Neuronal stem cell (in vitro differentiated cells): ENCODE data around the gene ACAP1.

ENCODE experiments used
- DNase-seq: peaks from one replicate; pipeline ENCODE4 v3.0.0-alpha.2; 2013; ENCODE audit warnings: low spot score
- H2AFZ ChIP-seq: one replicate; pipeline ENCODE4 v1.6.1; 2013; ENCODE audit warnings: mild to moderate bottlenecking, low read length, inconsistent platforms
- H2AK5ac ChIP-seq: 2 replicates; pipeline ENCODE4 v1.6.1; 2013; ENCODE audit warnings: low read depth, mild to moderate bottlenecking, inconsistent platforms, low read length, moderate library complexity, mixed read lengths
- H2BK120ac ChIP-seq: 2 replicates; pipeline ENCODE4 v1.6.1; 2013; ENCODE audit warnings: low read depth, mild to moderate bottlenecking, inconsistent platforms, low read length, moderate library complexity, mixed read lengths
- H2BK12ac ChIP-seq: one replicate; pipeline ENCODE4 v1.6.1; 2013; ENCODE audit warnings: low read length, inconsistent platforms
- H2BK15ac ChIP-seq: 2 replicates; pipeline ENCODE4 v1.6.1; 2013; ENCODE audit warnings: mild to moderate bottlenecking, low read length, inconsistent platforms, mixed read lengths
- H2BK5ac ChIP-seq: one replicate; pipeline ENCODE4 v1.6.1; 2013; ENCODE audit warnings: inconsistent platforms, mild to moderate bottlenecking, low read length, moderate library complexity
- H3K14ac ChIP-seq: one replicate; pipeline ENCODE4 v1.6.1; 2013; ENCODE audit warnings: low read length, inconsistent platforms
- H3K18ac ChIP-seq: 2 replicates; pipeline ENCODE4 v1.6.1; 2013; ENCODE audit warnings: low read length, inconsistent platforms
- H3K23ac ChIP-seq: 2 replicates; pipeline ENCODE4 v1.6.1; 2013; ENCODE audit warnings: low read depth, mild to moderate bottlenecking, mixed read lengths, low read length, inconsistent platforms; ENCODE audit not compliant: poor library complexity
- H3K27ac ChIP-seq: replicated peaks from 3 replicates; pipeline ENCODE4 v1.5.1; 2013; ENCODE audit warnings: low read length, inconsistent platforms
- H3K27me3 ChIP-seq, 3 experiments: 2 replicates each; pipeline ENCODE4 v1.6.1; 2013; ENCODE audit warnings: low read length in 3 of 3, mild to moderate bottlenecking in 2 of 3, inconsistent platforms in 1 of 3, low read depth in 1 of 3, mixed read lengths in 1 of 3, moderate library complexity in 1 of 3; ENCODE audit not compliant: control insufficient read depth in 3 of 3, insufficient read depth in 3 of 3
- H3K36me3 ChIP-seq, 2 donors: replicated peaks in 1 of 2; 2 replicates each; pipeline ENCODE4 v1.6.1; 2013; ENCODE audit warnings: low read length in 2 of 2; ENCODE audit not compliant: control insufficient read depth in 2 of 2, insufficient read depth in 2 of 2
- H3K4ac ChIP-seq: 2 replicates; pipeline ENCODE4 v1.6.1; 2013; ENCODE audit warnings: inconsistent platforms, mild to moderate bottlenecking, low read length, moderate library complexity
- H3K4me1 ChIP-seq, 2 donors: 1 replicate in 1 of 2; 2 replicates in 1 of 2; pipeline ENCODE4 v1.6.1; 2013; ENCODE audit warnings: low read length in 2 of 2, low read depth in 1 of 2; ENCODE audit not compliant: control insufficient read depth in 2 of 2, insufficient read depth in 1 of 2
- H3K4me2 ChIP-seq: one replicate; pipeline ENCODE4 v1.6.1; 2013; ENCODE audit warnings: mild to moderate bottlenecking, low read length, inconsistent platforms; ENCODE audit not compliant: insufficient read depth, poor library complexity, severe bottlenecking
- H3K4me3 ChIP-seq, 2 donors: 2 replicates each; pipeline ENCODE4 v1.5.1; 2013; ENCODE audit warnings: low read length in 2 of 2, mild to moderate bottlenecking in 2 of 2, inconsistent platforms in 1 of 2, moderate library complexity in 1 of 2
- H3K79me1 ChIP-seq: one replicate; pipeline ENCODE4 v1.6.1; 2013; ENCODE audit warnings: low read depth, mild to moderate bottlenecking, inconsistent platforms, low read length, moderate library complexity
- H3K9ac ChIP-seq: one replicate; pipeline ENCODE4 v1.6.1; 2013; ENCODE audit warnings: mild to moderate bottlenecking, low read depth, low read length, inconsistent platforms; ENCODE audit not compliant: poor library complexity
- H3K9me3 ChIP-seq, 2 donors: replicated peaks in 1 of 2; 2 replicates each; pipeline versions ENCODE3 to v1.6.1; 2013; ENCODE audit warnings: low read length in 2 of 2, mild to moderate bottlenecking in 2 of 2, inconsistent platforms in 1 of 2, low read depth in 1 of 2, mixed read lengths in 1 of 2, moderate library complexity in 1 of 2; ENCODE audit not compliant: control insufficient read depth in 2 of 2, insufficient read depth in 1 of 2
- H4K8ac ChIP-seq: one replicate; pipeline ENCODE4 v1.6.1; 2013; ENCODE audit warnings: low read depth, mild to moderate bottlenecking, inconsistent platforms, low read length, moderate library complexity
- H4K91ac ChIP-seq: one replicate; pipeline ENCODE4 v1.6.1; 2013; ENCODE audit warnings: low read length, low read depth, mild to moderate bottlenecking, inconsistent platforms; ENCODE audit not compliant: poor library complexity
- WGBS, 2 donors: extraction: QIAGEN DNeasy Blood & Tissue Kit; methylation state at CpG; one replicate each; pipeline ENCODE4 v1.1.7; 2013; ENCODE audit warnings: missing lambda C conversion rate in 2 of 2, mixed read lengths in 1 of 2; ENCODE audit not compliant: insufficient read length in 2 of 2, insufficient replicate concordance in 1 of 2; ENCODE audit errors: extremely low coverage in 2 of 2; 5-methylcytosine and 5-hydroxymethylcytosine counted together

Gene ACAP1

DNA sequence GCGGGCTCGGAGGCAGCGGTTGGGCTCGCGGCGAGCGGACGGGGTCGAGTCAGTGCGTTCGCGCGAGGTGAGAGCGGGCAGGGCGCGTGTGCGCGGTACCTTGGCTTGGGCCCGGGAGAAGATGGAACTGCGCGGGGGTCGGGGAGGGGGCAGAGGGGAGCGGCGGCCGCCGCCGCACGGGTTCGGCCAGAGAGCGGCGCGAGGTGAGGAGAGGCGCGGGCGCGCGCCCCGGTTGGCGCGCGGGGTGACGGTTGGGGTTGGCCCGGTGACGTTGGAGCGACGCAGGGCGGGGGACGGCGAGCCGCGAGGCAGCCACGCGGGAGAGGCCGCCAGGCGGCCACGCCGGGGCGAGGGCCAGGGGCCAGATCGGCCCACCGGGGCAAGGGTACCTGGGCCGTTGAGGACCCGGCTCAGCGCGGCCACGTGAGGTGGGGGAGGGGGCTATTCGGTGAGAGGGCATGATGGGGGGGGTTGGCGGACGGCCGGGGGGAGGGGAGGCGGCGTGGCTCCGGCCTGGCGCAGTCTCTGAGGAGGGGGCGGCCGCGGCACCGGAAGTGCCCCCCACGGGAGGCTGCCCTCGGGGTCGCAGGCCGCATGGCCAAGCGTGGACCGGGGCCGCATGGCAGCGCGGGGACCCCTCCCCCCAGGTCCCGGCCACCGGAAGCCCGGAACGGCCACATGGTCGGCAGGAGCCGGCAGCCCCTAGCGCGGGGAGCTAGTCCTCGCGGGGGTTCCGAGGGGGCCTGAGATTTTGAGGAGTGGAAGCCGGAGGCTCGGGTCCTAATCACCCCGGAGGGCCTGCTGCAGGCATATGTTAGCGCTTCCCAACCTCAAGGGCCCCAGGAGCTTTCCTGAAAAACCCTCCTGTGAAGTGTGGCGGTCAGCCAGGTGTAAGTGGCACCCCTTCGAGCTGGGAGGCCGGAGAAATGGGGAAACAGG is 28.4 kb upstream of the ACAP1 start:
- H2AFZ ChIP-seq, result peak overlapping the region; percentile 76
- H3K27me3 ChIP-seq, result no peaks in the 10 kb centered on the region
- peak overlapping the region; percentile 84 to 98 for H3K4me3 ChIP-seq
- H3K79me1 ChIP-seq, result peaks cover 1% of the 10 kb centered on the region
- H3K27ac ChIP-seq, result peak overlapping the region; percentile 78
- H3K14ac ChIP-seq, result no peak overlapping the region
- WGBS, 2 donors, result no CpG with 5 or more reads among the region's 104 CpGs
- H4K8ac ChIP-seq, result no peak overlapping the region
- H2AK5ac ChIP-seq, result peak overlapping the region; percentile 61
- H2BK120ac ChIP-seq, result peak overlapping the region; percentile 21
- peak overlapping the region; percentile 98 for H3K9ac ChIP-seq
- no peak for DNase-seq
- H2BK15ac ChIP-seq, result no peak overlapping the region
- peak overlapping the region; percentile 74 for H3K23ac ChIP-seq
- no peak overlapping the region for H3K4ac ChIP-seq
- H2BK5ac ChIP-seq, result peak overlapping the region; percentile 80
- no peaks in the 10 kb centered on the region for H3K9me3 ChIP-seq
- H3K4me1 ChIP-seq, result peaks cover 2 to 5% of the 10 kb centered on the region in 2 donors
- H3K4me2 ChIP-seq, result peak overlapping the region; percentile 91
- peaks cover 31 to 37% of the 10 kb centered on the region in 2 donors for H3K36me3 ChIP-seq
- no peak overlapping the region for H4K91ac ChIP-seq
- no peak overlapping the region for H2BK12ac ChIP-seq
- peak overlapping the region; percentile 95 for H3K18ac ChIP-seq

DNA sequence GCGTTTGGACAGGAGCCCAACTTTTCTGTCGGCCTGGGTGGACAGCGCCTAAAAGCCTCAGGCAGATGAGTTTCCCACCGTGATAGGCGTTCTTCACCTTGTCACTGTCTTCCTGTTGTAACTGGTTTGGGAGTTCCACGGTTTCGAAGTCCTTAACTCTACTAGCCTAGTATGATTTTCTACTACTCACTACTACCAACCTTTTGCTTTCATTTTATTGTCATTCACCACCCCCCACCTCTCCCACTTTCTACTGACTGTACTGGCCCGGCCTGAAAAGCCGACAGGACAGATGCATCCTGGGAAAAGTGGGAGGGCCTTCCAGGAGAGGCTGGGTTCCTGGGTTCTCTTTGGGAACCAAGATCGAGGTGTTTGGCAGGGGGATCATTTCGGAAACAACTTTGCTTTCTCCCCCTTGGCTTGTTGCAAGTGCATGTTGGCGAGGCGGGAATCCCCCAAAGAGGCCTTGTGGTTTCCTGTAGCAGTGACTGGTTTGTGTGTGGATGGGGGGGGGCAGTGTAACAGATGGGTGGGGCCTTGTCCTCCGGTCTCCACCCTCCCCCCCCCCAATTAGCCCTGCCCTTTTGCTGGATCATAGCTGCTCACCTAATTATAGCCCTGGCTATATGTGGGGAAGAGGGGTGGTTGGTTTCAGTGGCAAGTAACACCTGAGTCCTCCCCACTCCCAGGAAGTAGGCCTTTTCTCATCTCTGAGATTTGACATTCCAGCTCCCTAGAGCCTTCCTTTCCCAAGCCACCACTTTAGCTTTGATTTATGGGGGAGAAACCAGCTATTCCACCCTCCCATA is 27.5 kb upstream of the ACAP1 start:
- H2BK15ac ChIP-seq, result no peak overlapping the region
- H2BK120ac ChIP-seq, result no peak overlapping the region
- no peaks in the 10 kb centered on the region for H3K27me3 ChIP-seq
- no peak overlapping the region for H3K23ac ChIP-seq
- H3K27ac ChIP-seq, result peak overlapping the region; percentile 78
- H3K18ac ChIP-seq, result peak overlapping the region; percentile 44
- no peak overlapping the region for H3K14ac ChIP-seq
- no peak overlapping the region for H2AFZ ChIP-seq
- H3K9ac ChIP-seq, result peak overlapping the region; percentile 88
- H3K36me3 ChIP-seq, result peaks cover 40 to 46% of the 10 kb centered on the region in 2 donors
- no peaks in the 10 kb centered on the region for H3K9me3 ChIP-seq
- no peak overlapping the region for H2BK5ac ChIP-seq
- no peak overlapping the region for H4K8ac ChIP-seq
- DNase-seq, result no peak
- H3K4me1 ChIP-seq, result peaks cover 2 to 5% of the 10 kb centered on the region in 2 donors
- no peak overlapping the region for H3K4ac ChIP-seq
- peaks cover 1% of the 10 kb centered on the region for H3K79me1 ChIP-seq
- WGBS, 2 donors, result no CpG with 5 or more reads among the region's 14 CpGs
- peak overlapping the region; percentile 91 for H3K4me2 ChIP-seq
- no peak overlapping the region for H2AK5ac ChIP-seq
- H3K4me3 ChIP-seq, result peak overlapping the region; percentile 84 to 98
- no peak overlapping the region for H2BK12ac ChIP-seq
- H4K91ac ChIP-seq, result no peak overlapping the region

DNA sequence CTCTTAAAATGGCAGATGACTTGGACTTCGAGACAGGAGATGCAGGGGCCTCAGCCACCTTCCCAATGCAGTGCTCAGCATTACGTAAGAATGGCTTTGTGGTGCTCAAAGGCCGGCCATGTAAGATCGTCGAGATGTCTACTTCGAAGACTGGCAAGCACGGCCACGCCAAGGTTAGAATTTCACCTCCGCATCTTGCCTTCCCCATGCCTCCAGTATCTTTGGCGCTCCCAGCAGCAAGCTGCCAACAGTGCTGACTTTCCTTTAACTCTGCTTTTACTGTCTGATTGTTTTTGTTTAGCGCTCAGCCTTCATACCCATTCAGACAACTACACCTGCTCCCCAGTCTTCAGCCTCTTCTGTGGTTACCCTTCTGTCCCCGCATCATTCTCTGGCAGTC is 26.7 kb upstream of the ACAP1 start:
- no peak overlapping the region for H3K4ac ChIP-seq
- WGBS, 2 donors, result no CpG with 5 or more reads among the region's 12 CpGs
- H4K8ac ChIP-seq, result no peak overlapping the region
- no peak overlapping the region for H3K23ac ChIP-seq
- H3K27ac ChIP-seq, result no peak overlapping the region
- no peak for DNase-seq
- no peaks in the 10 kb centered on the region for H3K27me3 ChIP-seq
- no peak overlapping the region for H3K9ac ChIP-seq
- no peak overlapping the region for H3K4me2 ChIP-seq
- H3K36me3 ChIP-seq, result peaks cover 41 to 53% of the 10 kb centered on the region in 2 donors
- H3K14ac ChIP-seq, result no peak overlapping the region
- H3K79me1 ChIP-seq, result peaks cover 3% of the 10 kb centered on the region
- H2AFZ ChIP-seq, result no peak overlapping the region
- H2BK12ac ChIP-seq, result no peak overlapping the region
- peaks cover 8 to 13% of the 10 kb centered on the region in 2 donors for H3K4me1 ChIP-seq
- H2BK5ac ChIP-seq, result no peak overlapping the region
- no peak overlapping the region for H2AK5ac ChIP-seq
- no peak overlapping the region for H3K4me3 ChIP-seq
- no peak overlapping the region for H3K18ac ChIP-seq
- H2BK120ac ChIP-seq, result no peak overlapping the region
- no peak overlapping the region for H4K91ac ChIP-seq
- H2BK15ac ChIP-seq, result no peak overlapping the region
- H3K9me3 ChIP-seq, result no peaks in the 10 kb centered on the region
